HFF-Myc (cell line): ENCODE measurements around the gene SLC16A2.

Experiments used
- DNase-seq: peaks from one replicate; pipeline ENCODE4 v3.0.0-alpha.2; 2011; ENCODE audit warnings: low read depth; ENCODE audit errors: extremely low read depth
- H3K4me3 ChIP-seq: replicated peaks from 2 replicates; pipeline ENCODE4 v1.5.1; 2011; ENCODE audit warnings: low read depth, mild to moderate bottlenecking, control low read depth, low read length
- CTCF ChIP-seq: IDR thresholded peaks from 2 replicates; pipeline ENCODE4 v1.5.1; 2012; ENCODE audit warnings: mild to moderate bottlenecking, low read depth, low read length, control low read depth; ENCODE audit errors: missing control alignments

Gene SLC16A2

GRCh38 chrX:74500067-74500466, 78.8 kb downstream of the SLC16A2 start:
- no peak overlapping the region for H3K4me3 ChIP-seq
- DNase-seq: no peak
- no peak for TF ChIP-seq CTCF

DNA sequence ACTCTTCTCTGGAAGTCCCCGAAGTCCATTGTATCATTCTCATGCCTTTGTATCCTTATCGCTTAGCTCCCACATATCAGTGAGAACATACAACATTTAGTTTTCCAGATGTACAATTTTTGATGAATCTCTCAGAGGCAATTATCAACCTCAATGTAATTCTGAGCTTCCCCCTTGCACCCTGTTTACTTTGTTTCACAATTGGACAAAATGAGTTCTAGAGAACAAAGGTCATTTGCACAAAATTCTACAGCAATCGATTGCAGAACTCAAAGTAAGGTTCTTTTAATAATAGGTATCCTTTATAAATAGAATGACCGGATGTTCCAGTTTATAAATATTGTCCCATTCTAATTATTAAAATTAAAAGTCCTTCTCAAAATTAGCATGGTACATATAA, 79.3 kb downstream of the SLC16A2 start:
- no peak overlapping the region for H3K4me3 ChIP-seq
- no peak for TF ChIP-seq CTCF

DNA sequence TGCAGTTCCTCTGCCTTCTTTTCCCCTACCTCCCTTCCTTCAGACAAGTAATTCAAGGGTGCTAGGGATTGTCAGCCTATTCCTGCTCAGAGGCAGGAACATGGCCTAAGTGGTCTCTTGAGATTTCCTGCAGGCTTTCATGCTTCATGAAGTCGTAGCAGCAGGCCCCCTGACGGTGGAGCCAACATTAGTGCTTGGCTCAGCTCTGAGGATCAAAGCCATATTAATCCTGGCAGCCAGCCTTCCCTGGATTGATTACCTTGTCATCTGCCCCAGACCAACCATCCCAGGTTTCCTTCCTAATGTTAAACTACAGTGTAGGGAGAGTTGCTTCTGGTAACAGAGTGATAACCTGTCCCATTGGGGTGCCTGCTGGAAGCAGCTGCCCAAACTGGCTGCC, 84.1 kb downstream of the SLC16A2 start:
- no peak overlapping the region for H3K4me3 ChIP-seq
- DNase-seq: no peak
- no peak for TF ChIP-seq CTCF

More for the DNA sequence above, 79.3 kb downstream of the SLC16A2 start:
- no peak for DNase-seq

DNA sequence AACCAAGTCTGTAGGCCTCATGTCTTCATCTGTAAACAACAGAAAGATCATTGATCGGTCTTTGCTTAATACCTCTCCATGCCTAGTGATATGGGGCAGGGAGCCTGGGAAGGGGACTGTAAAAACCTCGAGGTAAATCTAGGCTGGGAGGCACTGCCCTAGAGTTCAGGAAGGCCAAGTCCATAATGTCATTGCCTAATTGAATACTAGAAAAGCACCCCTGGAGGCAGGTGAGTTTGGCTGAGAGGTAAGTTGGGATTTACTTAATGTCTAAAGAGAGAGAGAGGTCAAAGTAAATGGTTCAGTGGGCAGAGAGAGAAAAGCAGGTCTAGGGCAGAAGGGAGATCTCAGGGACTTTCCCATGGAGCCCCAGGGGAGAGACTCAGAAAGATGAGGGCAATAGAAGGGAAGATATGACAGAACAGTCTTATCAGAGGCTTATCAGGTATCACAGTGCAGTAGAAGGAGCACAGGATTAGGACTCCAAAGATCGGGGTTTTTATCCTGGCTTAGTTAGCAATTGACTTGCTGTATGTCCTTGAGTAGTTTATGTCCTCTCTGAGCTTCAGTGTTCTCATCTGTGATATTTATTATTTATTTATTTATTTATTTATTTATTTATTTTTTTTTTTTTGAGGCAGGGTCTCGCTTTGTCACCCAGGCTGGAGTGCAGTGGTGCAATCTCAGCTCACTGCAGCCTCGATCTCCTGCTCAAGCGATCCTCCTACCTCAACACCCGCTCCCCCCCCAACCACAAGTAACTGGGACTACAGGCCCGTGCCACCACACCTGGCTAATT, 85.2 kb downstream of the SLC16A2 start:
- no peak for DNase-seq
- no peak overlapping the region for H3K4me3 ChIP-seq
- TF ChIP-seq CTCF: no peak

DNA sequence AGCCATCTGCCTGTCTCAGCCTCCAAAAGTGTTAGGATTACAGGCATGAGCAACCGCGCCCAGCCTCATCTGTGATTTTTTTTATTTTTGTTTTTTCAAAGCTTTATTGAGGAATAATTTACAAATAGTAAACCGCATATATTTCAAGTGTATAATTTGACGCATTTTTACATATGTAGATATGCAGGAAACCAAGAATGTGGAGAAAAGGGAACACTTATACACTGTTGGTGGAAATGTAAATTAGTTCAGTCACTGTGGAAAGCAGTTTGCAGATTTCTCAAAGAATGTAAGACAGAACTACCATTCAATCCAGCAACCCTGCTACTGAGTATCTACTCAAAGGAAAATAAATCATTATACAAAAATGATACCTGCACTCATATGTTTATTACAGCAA, 85.9 kb downstream of the SLC16A2 start:
- no peak overlapping the region for H3K4me3 ChIP-seq
- no peak for TF ChIP-seq CTCF
- DNase-seq: no peak

DNA sequence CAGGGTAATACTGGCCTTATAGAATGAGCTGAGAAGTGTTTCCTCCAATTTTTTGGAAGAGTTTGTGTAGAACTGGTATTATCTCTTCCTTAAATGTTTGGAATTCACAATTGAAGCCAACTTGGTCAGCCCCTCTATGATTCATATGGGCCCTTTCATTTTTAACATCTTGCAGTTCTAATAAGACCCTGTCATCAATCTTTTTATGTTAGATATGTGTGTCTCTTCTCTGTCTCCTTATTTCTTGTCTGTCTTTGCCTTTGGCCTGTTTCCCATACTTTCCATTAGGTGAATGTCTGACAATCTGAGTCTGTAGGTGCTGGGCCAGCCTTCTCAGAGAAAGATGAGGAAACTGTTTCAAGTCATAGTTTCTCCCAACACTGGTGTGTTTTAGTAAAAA, 88.7 kb downstream of the SLC16A2 start:
- no peak for TF ChIP-seq CTCF
- no peak overlapping the region for H3K4me3 ChIP-seq
- DNase-seq: no peak

- H3K4me3 ChIP-seq: no peak overlapping the region
- no peak for DNase-seq
- no peak for TF ChIP-seq CTCF
Observed at GRCh38 chrX:74510401-74510800, 89.1 kb downstream of the SLC16A2 start.
